ENCODE results near the gene OR6M1.

The OR6M1 gene

DNA sequence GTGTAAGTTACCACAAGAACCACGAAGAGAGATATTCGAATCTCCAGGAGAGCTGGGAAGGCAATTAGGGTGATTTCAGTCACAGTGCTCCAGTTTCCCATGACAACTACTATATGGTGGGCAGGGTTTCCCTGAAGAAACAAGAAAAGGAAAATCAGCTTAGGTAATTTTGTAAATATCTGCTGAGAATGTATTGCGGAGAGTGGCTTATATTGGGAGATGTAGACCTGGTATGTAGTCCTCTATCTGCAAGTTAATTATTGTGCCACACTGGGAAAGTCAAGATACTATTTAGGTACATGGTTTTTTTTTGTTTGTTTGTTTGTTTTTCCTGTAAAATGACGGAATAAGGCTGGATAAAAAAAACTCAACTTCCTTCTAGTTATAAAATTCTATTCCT lies at the start of gene OR6M1:
Gene OR6M1 (minus strand): TSS at position 101 of the 400 bp plus-strand sequence. CDS start 0 bp downstream, at position 101.
- no peak for DNase-seq

- DNase-seq, result no peak
Measured at GRCh38 chr11:123853038-123853437, 46.9 kb upstream of the OR6M1 start.

DNA sequence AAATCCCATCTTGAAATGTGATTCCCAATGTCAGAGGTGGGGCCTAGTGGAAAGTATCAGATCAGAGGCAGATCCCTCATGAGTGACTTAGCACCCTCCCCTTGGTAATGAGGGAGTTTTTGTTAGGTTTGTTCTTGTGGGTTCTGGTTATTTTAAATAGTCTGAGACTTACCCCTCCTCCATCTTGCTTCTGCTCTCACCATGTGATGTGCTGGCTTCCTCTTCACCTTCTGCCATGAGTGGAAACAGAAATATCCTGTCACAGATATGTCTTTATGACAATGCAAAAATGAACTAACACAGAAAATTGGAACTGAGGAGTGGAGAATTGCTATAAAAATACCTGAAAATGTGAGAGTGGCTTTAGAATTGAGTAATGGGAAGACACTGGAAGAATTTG lies 46.2 kb upstream of the OR6M1 start:
- DNase-seq, result no peak

- DNase-seq, result no peak
Measured at GRCh38 chr11:123851110-123851509, 45.0 kb upstream of the OR6M1 start.

GRCh38 chr11:123841174-123841573 lies 35.0 kb upstream of the OR6M1 start:
- DNase-seq, result no peak

DNA sequence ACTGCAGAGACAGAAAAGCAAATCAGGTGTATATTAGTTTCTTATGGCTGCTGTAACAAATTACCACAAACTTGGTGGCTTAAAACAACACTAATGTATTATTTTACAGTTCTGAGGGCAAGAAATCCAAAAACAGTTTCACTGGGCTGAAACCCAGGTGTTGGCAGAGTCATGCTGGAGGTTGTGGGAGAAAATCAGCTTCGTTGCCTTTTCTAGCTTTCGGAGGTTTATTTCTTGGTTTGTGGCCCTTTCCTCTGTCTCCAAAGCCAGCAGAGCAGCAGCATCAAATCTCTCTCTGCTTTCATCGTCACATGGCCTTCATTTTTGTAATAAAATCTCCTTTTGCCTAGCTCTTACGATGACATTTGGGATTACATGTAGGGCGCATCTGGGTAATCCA lies 33.0 kb upstream of the OR6M1 start:
- no peak for DNase-seq

- DNase-seq, result no peak
Measured at GRCh38 chr11:123838659-123839058, 32.5 kb upstream of the OR6M1 start.

- no peak for DNase-seq
Measured at GRCh38 chr11:123838199-123838598, 32.0 kb upstream of the OR6M1 start.

- no peak for DNase-seq
Measured at GRCh38 chr11:123833095-123833494, 26.9 kb upstream of the OR6M1 start.

DNA sequence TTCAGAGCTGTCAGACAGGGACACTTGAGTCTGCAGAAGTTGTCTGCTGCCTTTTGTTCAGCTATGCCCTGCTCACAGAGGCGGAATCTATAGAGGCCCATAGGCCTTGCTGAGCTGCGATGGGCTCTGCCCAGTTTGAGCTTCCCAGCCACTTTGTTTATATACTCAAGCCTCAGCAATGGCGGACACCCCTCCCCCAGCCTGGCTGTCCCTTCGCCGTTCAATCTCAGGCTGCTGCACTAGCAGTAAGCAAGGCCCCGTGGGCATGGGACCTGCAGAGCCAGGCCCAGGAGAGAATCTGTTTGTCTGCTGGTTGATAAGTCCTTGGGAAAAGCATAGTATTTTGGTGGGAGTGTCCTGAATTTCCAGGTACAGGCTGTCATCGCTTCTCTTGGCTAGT lies 23.6 kb upstream of the OR6M1 start:
- no peak for DNase-seq

DNA sequence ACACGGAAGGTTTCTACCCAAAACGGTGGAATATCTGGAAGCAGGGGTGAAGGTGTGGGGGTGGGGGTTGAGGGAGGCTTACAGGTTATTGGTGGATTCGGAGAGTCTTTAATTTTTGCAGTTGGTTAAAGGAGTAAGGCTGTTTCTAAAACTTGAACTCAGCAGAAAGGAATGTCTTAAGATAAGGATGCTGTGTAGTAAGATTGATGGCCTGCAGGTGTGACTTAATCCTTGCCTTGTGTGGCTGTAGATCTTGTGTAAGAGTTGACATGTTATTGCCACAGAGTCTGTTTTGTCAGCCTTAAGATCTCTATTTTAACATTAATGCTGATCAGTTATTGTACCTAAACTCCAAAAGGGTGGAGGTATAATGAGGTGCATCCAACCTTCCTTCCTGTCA lies 16.4 kb upstream of the OR6M1 start:
- no peak for DNase-seq

DNA sequence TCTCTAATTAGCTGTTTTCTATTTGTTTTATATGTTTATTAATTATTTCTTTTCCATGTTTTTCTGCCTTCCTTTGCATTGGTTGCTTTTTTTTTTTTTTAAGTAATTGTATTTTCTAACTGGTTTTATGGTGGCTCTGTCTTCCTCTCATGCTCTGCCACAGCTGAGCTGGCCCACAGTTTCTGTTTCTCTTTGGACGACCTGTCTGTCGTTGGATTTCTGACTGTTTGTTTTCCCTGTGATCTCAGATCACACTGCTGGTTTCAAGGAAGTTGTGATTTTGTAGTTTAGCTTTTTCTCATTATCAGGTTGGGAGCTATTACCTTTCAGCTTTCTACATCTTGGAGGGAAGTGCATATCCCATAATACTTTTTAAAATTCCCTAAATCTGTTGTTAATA lies 15.9 kb upstream of the OR6M1 start:
- no peak for DNase-seq

DNA sequence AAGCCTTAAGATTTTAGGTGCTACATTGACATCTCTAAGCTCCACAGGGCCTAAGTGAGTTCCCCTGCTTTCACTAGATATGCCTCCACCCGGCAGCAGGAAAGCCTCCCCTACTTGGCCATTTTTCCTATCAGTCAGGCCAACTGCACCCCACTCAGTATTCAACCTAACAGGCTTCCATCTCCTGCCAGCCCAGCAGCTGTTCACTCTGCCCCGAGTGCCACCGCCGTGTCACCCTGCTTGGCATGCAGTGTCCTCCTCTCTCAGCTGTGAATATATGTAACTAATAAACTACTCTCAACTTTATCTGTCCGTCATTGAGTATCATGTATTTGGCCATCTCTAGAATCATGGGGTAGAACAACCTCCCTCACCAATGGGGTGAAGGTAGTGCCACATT lies 9.0 kb upstream of the OR6M1 start:
- DNase-seq, result no peak

GRCh38 chr11:123801765-123802164 lies 4.4 kb downstream of the OR6M1 start:
- no peak for DNase-seq

GRCh38 chr11:123800036-123800435 lies 6.1 kb downstream of the OR6M1 start:
- DNase-seq, result no peak

- no peak for DNase-seq
Measured at GRCh38 chr11:123799438-123799837, 6.7 kb downstream of the OR6M1 start.

DNA sequence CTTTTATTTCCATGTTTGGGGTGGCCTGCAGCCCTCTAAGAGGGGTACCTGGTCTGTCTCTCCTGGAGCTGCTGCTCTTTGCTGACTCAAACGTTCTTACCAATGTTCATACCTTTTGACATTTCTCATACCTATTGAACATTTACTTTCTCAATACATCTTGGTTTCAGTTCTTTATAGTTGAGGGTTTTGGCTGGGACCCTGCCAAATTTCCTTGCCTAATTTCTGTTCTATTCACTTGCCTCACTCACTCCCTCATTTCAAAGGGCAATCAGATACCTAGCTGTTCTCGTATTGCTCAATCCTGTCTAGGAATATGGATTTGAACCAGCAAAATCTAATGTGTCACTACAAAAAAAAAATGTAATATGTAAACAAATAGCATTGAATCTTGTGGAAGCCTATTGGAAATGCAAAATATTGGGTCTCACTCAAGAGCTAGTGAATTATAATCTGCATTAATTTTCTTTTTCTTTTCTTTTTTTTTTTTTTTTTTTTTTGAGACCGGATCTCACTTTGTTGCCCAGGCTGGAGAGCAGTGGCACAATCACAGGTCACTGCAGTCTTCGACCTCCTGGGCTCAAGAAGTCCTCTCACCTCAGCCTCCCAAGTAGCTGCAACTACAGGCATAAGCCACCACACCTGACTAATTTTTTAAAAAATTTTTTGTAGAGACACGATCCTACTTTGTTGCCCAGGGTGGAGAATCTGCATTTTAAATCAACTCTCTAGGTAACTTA lies 7.5 kb downstream of the OR6M1 start:
- DNase-seq, result no peak

GRCh38 chr11:123798079-123798478 lies 8.1 kb downstream of the OR6M1 start:
- DNase-seq, result no peak

DNA sequence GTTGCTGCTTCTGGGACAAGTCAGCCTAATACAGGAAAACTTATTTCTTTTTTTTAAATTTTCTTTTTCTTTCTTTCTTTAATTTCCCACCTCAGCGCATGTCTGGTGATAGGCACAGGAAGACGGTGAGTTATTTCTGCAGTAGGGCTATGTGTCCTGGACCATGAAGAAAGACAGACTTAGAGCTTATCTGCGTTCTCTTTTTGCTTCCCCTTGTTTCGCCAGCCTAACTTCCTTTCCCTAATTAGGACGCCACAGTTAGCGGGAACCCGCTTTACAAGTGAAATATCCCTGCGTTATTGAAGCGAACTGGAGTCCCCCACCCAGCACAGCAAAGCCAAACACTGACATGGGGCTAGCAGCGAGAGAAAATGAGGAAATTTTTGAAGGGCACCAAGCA lies 8.6 kb downstream of the OR6M1 start:
- DNase-seq, result no peak

- no peak for DNase-seq
Measured at GRCh38 chr11:123797114-123797513, 9.0 kb downstream of the OR6M1 start.

DNA sequence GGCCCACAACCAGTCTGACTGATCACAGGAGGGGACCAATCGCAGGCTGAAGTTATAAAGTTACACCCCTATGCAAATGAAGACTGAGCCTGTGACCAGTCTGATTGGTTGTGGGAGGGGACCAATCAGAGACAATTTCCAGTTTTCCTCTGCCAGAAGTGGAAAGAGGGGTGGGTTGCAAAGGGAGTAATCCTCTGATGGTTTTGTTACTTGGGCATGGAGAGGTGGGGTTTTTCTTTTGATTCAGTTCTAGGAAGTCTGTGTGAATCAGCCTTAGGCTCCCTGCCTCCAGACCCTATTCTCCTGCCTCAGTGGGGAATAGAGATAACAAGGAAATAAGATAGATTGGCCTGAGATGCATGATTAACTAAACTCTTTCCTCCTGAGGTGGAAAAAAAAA lies 9.9 kb downstream of the OR6M1 start:
- no peak for DNase-seq

DNA sequence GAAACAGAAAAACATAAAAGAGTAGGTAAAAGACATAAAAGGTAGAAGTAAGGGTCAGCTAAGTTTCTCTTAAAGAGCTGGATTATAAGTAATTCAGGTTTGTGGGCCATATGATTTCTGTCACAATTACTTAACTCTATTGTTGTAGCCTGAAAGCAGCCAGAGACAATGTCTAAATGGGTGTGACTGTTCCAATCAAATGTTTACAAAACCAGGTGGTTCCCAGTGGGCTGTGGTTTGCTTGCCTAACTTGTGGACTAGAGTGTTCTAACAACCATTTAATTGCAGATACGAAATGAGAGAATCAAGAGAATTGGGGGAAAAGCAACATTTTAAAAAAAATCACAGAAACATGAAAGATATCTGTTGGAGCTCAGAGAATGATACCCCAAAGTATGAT lies 22.6 kb downstream of the OR6M1 start:
- DNase-seq, result no peak

DNA sequence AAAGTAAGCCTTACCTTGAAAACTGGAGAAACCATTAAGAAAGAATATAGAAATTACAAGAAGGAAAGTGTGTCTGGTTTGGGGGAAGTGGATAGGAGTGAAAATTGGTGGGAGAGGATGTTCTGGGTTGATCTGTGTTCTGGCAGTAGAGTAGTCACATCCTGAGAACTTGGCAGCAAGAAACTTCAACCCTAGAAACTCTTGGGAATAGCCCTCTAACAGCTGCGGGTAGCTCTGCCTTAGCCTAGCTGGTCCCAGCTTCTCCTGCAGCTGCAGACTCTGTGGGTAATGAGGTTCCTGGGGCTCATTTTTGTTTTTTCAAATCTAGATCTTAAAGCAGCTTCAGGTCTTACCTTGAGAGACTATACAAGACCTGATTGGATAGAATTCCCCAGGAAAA lies 27.6 kb downstream of the OR6M1 start:
- DNase-seq, result no peak

DNA sequence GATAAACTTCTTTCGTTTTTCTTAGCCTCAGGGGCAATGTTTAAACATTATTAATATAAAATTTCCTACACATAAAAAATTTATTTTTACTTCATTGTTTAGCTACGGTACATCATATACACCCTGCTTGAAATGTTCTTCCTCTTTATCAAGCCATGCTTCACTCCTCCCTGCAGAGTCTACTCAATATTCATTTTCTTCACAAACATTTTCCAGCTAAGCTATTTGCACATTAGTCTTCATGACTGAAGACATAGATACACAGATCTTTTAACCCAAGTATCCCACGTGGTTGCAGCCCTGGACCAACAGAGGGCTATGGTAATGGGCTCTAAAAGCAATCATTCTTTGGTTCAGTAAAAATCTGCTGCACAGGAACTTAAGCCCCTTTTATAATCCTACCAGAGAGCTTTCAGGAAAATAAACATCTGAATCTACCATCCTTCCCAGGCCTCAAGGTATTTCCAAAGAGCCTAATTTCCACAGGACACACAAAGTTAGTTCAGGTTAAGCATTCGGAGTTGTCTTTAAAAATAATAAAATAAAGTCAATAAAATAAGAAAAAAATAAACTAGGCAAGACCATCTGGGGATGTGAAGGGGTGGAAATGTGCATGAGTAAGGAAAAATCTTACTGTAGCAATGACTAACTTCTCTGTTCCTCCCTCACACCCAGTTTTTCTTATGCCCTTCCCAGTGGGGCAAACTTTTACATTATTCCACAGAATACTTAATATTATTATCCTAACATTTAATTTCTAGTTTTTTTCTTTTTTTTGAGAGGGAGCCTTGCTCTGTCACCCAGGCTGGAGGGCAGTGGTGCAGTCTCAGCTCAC lies 30.2 kb downstream of the OR6M1 start:
- DNase-seq, result no peak

- DNase-seq, result no peak
Measured at GRCh38 chr11:123775289-123775688, 30.9 kb downstream of the OR6M1 start.
